ENCODE measurements around the gene ARF1. TPM values are rescaled to one million over a fixed set of nuclear protein-coding genes. Genes with fewer than 3 reads are reported as not detected.

Gene ARF1
- total and polyA plus RNA-seq, 2 donors (not counting 1 experiment from before 2014, with no cell fraction given): 193 to 389 TPM

DNA sequence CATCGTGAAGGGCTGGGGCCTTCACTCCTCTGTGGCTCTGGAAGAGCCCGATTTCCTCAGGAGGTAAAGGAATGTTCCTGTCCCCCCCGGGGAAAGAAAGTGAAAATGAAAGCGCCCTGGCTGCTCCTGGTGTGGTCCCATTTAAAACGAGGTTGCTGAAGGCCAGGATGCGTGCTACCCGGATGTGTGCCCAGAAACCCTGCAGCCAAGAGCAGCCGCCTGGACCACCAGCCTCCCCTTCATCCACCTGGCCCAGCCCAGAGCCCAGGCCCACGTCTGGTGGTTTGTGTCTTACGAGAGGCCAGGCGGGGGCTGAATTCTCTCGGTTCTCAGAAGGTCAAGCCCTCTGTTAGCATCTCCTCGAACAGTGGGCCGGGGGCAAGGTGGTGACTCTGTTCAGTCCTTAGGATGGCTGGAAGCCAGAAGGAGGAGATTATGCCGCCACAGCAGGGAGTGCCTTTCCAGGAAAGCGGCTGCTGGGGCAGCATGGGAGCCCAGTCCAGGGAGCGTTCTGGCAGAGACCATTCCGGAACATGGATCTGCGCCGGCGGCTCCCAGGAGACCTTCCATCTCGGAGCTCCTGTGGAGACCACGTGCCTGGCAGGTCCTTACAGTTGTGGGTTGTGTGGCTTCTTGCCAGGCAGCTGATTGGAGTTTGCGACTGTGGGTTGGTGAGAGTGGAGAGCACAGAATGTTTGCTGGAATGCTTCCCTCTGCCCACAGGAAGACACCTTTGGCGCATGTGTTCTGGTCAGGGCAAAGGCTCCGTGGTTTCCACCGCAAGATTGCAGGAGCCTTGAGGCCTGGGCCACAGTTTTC lies 58.9 kb downstream of the ARF1 start:
- Histone ChIP-seq H3K4me3 (ENCODE audit: control extremely low read depth in 1 of 5, extremely low read depth in 1 of 5, insufficient read depth in 1 of 5, low read depth in 2 of 5, low read length in 4 of 5) (peak overlapping the region; percentile 61 to 87 (median 82)), H3K36me3 (replicated peaks in 1 of 2; ENCODE audit: control extremely low read depth in 1 of 2, control insufficient read depth in 1 of 2, extremely low read depth in 1 of 2, insufficient read depth in 2 of 2, low read length in 1 of 2) (peaks cover 0 to 22% of the 10 kb centered on the region in 2 experiments), H2AFZ (ENCODE audit: insufficient read depth, low read depth, low read length, poor library complexity, severe bottlenecking) (no peak overlapping the region), H4K20me1 (ENCODE audit: control insufficient read depth, insufficient read depth, low read length, poor library complexity, severe bottlenecking) (peaks cover 62% of the 10 kb centered on the region), H3K4me2 (replicated peaks; ENCODE audit: low read depth, low read length, poor library complexity, severe bottlenecking) (peak overlapping the region; percentile 98), H3K79me2 (ENCODE audit: control insufficient read depth, insufficient read depth, low read length) (peaks cover 63% of the 10 kb centered on the region), H3K9ac (ENCODE audit: low read length) (peak overlapping the region; percentile 92), H3K27me3 (replicated peaks in 1 of 4; ENCODE audit: control extremely low read depth in 1 of 4, control insufficient read depth in 3 of 4, insufficient read depth in 4 of 4, low read length in 3 of 4) (no peaks in the 10 kb centered on the region), H3K4me1 (ENCODE audit: control insufficient read depth in 2 of 2, insufficient read depth in 2 of 2, low read length in 2 of 2) (peaks cover 55 to 74% of the 10 kb centered on the region in 2 donors), H3K27ac (ENCODE audit: low read length in 2 of 2) (peak overlapping the region; percentile 93 to 94), H3K9me3 (ENCODE audit: control extremely low read depth in 1 of 3, control insufficient read depth in 2 of 3, insufficient read depth in 1 of 3, low read length in 2 of 3) (peaks cover 0 to 11% (median 0%) of the 10 kb centered on the region in 3 donors)
- intact Hi-C loops (cut with micrococcal nuclease): no loop called here
- H3K27ac Mint-ChIP-seq: peak overlapping the region; percentile 100
- WGBS (ENCODE audit: insufficient coverage): 54% methylated on average over 27 of the region's 27 CpGs
- no peaks in the 10 kb centered on the region for H3K9me3 Mint-ChIP-seq (ENCODE audit: insufficient read depth)
- ATAC-seq (ENCODE audit: low read depth) (no peak), DNase-seq (peak; percentile 24)
- CTCF ChIA-PET: interaction anchor here (0.8 to 1.8 kb wide), 2 partner anchors 24 to 25 kb away, joined by 3 to 8 read pairs; partner anchors contain the start of gene IBA57
- H3K4me1 Mint-ChIP-seq: peaks cover 62% of the 10 kb centered on the region
- POLR2A ChIA-PET: interaction anchor here (1.1 to 1.4 kb wide), 2 partner anchors 20 to 24 kb away, joined by 3 to 22 read pairs; partner anchors contain the start of gene IBA57
- H3K4me3 Mint-ChIP-seq: peak overlapping the region; percentile 96
- H3K27me3 Mint-ChIP-seq: no peaks in the 10 kb centered on the region
- TF ChIP-seq EZH2 (IDR thresholded peaks at IDR 0.05; ENCODE audit: borderline replicate concordance, insufficient read depth, low read depth, low read length, poor library complexity, severe bottlenecking) (no peak), CTCF (IDR thresholded peaks at IDR 0.05) (no peak)

Measured in B cell (primary cell).